Measurements from ENCODE around the gene COL11A2. TPM values are rescaled to one million over a fixed set of nuclear protein-coding genes. Genes with fewer than 3 reads are reported as not detected.

COL11A2 gene
- total RNA-seq, 2 experiments from 2014 or later = 2.8 to 3.0 TPM

GRCh38 chr6:33176906-33177305 is 15.4 kb downstream of the COL11A2 start:
- no peak for TF ChIP-seq CTCF (IDR thresholded peaks at IDR 0.05)
- Histone ChIP-seq H3K27ac (ENCODE audit: low read depth in 1 of 2, low read length in 2 of 2) (no peak overlapping the region), H3K27me3 (ENCODE audit: control insufficient read depth in 1 of 2, insufficient read depth in 2 of 2, low read length in 2 of 2) (peaks cover 0 to 3% of the 10 kb centered on the region in 2 experiments), H3K4me3 (ENCODE audit: low read length) (no peak overlapping the region), H3K4me1 (ENCODE audit: insufficient read depth, low read length) (no peaks in the 10 kb centered on the region), H3K9me3 (ENCODE audit: control insufficient read depth in 1 of 2, insufficient read depth in 1 of 2, low read length in 2 of 2) (no peaks in the 10 kb centered on the region), H3K36me3 (ENCODE audit: insufficient read depth, low read length) (no peaks in the 10 kb centered on the region)
- CTCF ChIA-PET = no interaction called here
- no peaks in the 10 kb centered on the region for H3K4me1 Mint-ChIP-seq (ENCODE audit: low read depth)
- intact Hi-C loops (cut with DNase I, micrococcal nuclease) = no loop called here
- H3K36me3 Mint-ChIP-seq (ENCODE audit: low read depth) = no peaks in the 10 kb centered on the region
- POLR2A ChIA-PET = no interaction called here
- peaks cover 11% of the 10 kb centered on the region for H3K27me3 Mint-ChIP-seq
- no peak overlapping the region for H3K4me3 Mint-ChIP-seq
- H3K27ac Mint-ChIP-seq = no peak overlapping the region
- H3K9me3 Mint-ChIP-seq = no peaks in the 10 kb centered on the region
- ATAC-seq (ENCODE audit: poor library complexity) (no peak), DNase-seq (no peak)

- no peak for TF ChIP-seq CTCF (IDR thresholded peaks at IDR 0.05)
- no peaks in the 10 kb centered on the region for H3K4me1 ChIP-seq (ENCODE audit: insufficient read depth, low read length)
- no peaks in the 10 kb centered on the region for H3K36me3 Mint-ChIP-seq (ENCODE audit: low read depth)
- intact Hi-C loops (cut with DNase I, micrococcal nuclease) = no loop called here
- H3K9me3 ChIP-seq (ENCODE audit: control insufficient read depth in 1 of 2, insufficient read depth in 1 of 2, low read length in 2 of 2) = no peaks in the 10 kb centered on the region
- POLR2A ChIA-PET = no interaction called here
- no peak for DNase-seq
- H3K27me3 ChIP-seq (ENCODE audit: control insufficient read depth in 1 of 2, insufficient read depth in 2 of 2, low read length in 2 of 2) = peaks cover 0 to 3% of the 10 kb centered on the region in 2 experiments
- CTCF ChIA-PET = no interaction called here
- ATAC-seq (ENCODE audit: poor library complexity) = no peak
- no peak overlapping the region for H3K4me3 ChIP-seq (ENCODE audit: low read length)
- no peaks in the 10 kb centered on the region for H3K9me3 Mint-ChIP-seq
- H3K36me3 ChIP-seq (ENCODE audit: insufficient read depth, low read length) = no peaks in the 10 kb centered on the region
- H3K4me3 Mint-ChIP-seq = no peak overlapping the region
- H3K4me1 Mint-ChIP-seq (ENCODE audit: low read depth) = no peaks in the 10 kb centered on the region
- no peak overlapping the region for H3K27ac Mint-ChIP-seq
- H3K27ac ChIP-seq (ENCODE audit: low read depth in 1 of 2, low read length in 2 of 2) = no peak overlapping the region
- H3K27me3 Mint-ChIP-seq = peaks cover 11% of the 10 kb centered on the region
Measured at GRCh38 chr6:33175436-33176069, 16.7 kb downstream of the COL11A2 start.

- Mint-ChIP-seq H3K9me3 (no peaks in the 10 kb centered on the region), H3K27ac (no peak overlapping the region), H3K27me3 (peaks cover 11% of the 10 kb centered on the region), H3K4me1 (ENCODE audit: low read depth) (no peaks in the 10 kb centered on the region), H3K36me3 (ENCODE audit: low read depth) (no peaks in the 10 kb centered on the region), H3K4me3 (no peak overlapping the region)
- Histone ChIP-seq H3K27me3 (ENCODE audit: control insufficient read depth in 1 of 2, insufficient read depth in 2 of 2, low read length in 2 of 2) (peaks cover 0 to 3% of the 10 kb centered on the region in 2 experiments), H3K9me3 (ENCODE audit: control insufficient read depth in 1 of 2, insufficient read depth in 1 of 2, low read length in 2 of 2) (no peaks in the 10 kb centered on the region), H3K4me1 (ENCODE audit: insufficient read depth, low read length) (no peaks in the 10 kb centered on the region), H3K27ac (ENCODE audit: low read depth in 1 of 2, low read length in 2 of 2) (no peak overlapping the region), H3K4me3 (ENCODE audit: low read length) (no peak overlapping the region), H3K36me3 (ENCODE audit: insufficient read depth, low read length) (no peaks in the 10 kb centered on the region)
- POLR2A ChIA-PET = no interaction called here
- CTCF ChIA-PET = no interaction called here
- DNase-seq (no peak), ATAC-seq (ENCODE audit: poor library complexity) (no peak)
- intact Hi-C loops (cut with DNase I, micrococcal nuclease) = no loop called here
- no peak for TF ChIP-seq CTCF (IDR thresholded peaks at IDR 0.05)
Measured at GRCh38 chr6:33174784-33175183, 17.5 kb downstream of the COL11A2 start.

Measured in CD4-positive, alpha-beta T cell (primary cell).